Esophagus muscularis mucosa (tissue), 4 donors: ENCODE results near the gene DLGAP4. TPM values are rescaled to one million over a fixed set of nuclear protein-coding genes. Genes with fewer than 3 reads are reported as not detected.

Source experiments
- DNase-seq: peaks from one replicate; pipeline ENCODE4 v3.0.0-alpha.2; 2017; ENCODE audit errors: extremely low spot score
- H3K27ac ChIP-seq, 4 donors: fragments of 200-600 bp; sonication (generic); replicated peaks in 1 of 4; 1 replicate in 3 of 4; 2 replicates in 1 of 4; pipeline ENCODE4 v1.5.1; 2016 to 2019; ENCODE audit warnings: mild to moderate bottlenecking in 1 of 4
- H3K27me3 ChIP-seq, 4 donors: fragments of 200-600 bp; sonication (generic); one replicate each; pipeline versions ENCODE4 v1.5.1 to v1.6.0; 2016 to 2019
- H3K36me3 ChIP-seq, 4 donors: fragments of 200-600 bp; sonication (generic); one replicate each; pipeline ENCODE4 v1.5.1; 2016 to 2019
- H3K4me1 ChIP-seq, 4 donors: fragments of 200-600 bp; sonication (generic); one replicate each; pipeline ENCODE4 v1.5.1; 2016 to 2019
- H3K4me3 ChIP-seq, 4 donors: fragments of 200-600 bp; sonication (generic); 1 replicate in 2 of 4; 2 replicates in 2 of 4; pipeline ENCODE4 v1.5.1; 2016 to 2019; ENCODE audit warnings: mild to moderate bottlenecking in 4 of 4, moderate library complexity in 1 of 4
- H3K9me3 ChIP-seq, 4 donors: fragments of 200-600 bp; sonication (generic); 1 replicate in 3 of 4; 2 replicates in 1 of 4; pipeline ENCODE4 v1.5.1; 2016 to 2019
- EP300 ChIP-seq: sonication (generic); formaldehyde crosslinking; IDR thresholded peaks from one replicate; pipeline ENCODE4 v1.6.1; 2017; ENCODE audit warnings: antibody characterized with exemption
- POLR2A ChIP-seq: fragments of 450-650 bp; IDR thresholded peaks from one replicate; pipeline ENCODE4 v1.6.1; 2017; ENCODE audit warnings: antibody characterized with exemption, moderate library complexity, mild to moderate bottlenecking, low read depth
- POLR2AphosphoS5 ChIP-seq, 2 donors: sonication (generic); formaldehyde crosslinking; IDR thresholded peaks; one replicate each; pipeline ENCODE4 v1.6.1; 2017; ENCODE audit warnings: antibody characterized with exemption in 2 of 2
- WGBS: methylation state at CpG from one replicate; pipeline ENCODE4 v1.1.5; 2018; 5-methylcytosine and 5-hydroxymethylcytosine counted together
- intact Hi-C: fragments of 100-400 bp; cut with DNase I; formaldehyde crosslinking; loops from one replicate; pipeline ENCODE4 v1.15.1; 2023
- total RNA-seq, 4 donors: library from RNA; depleted of rRNA; stranded (reverse); fragments of >200 nt; gene quantifications; one replicate each; pipeline versions ENCODE4 v1.1.0 to v1.2.1, GENCODE V29; 2016
- TF ChIP-seq, protein P1 (sequence below), 3 experiments: fragments of 200-600 bp in 2 of 3; fragments of 450-650 bp in 1 of 3; sonication (generic) in 2 of 3; IDR thresholded peaks; one replicate each; pipeline ENCODE4 v1.5.1; 2017 to 2019; ENCODE audit warnings: antibody characterized with exemption in 3 of 3, mild to moderate bottlenecking in 2 of 3, moderate library complexity in 1 of 3

Gene DLGAP4
- total RNA-seq, 4 donors from 2014 or later: 43.6 to 90.0 (median 48.8) TPM

DNA sequence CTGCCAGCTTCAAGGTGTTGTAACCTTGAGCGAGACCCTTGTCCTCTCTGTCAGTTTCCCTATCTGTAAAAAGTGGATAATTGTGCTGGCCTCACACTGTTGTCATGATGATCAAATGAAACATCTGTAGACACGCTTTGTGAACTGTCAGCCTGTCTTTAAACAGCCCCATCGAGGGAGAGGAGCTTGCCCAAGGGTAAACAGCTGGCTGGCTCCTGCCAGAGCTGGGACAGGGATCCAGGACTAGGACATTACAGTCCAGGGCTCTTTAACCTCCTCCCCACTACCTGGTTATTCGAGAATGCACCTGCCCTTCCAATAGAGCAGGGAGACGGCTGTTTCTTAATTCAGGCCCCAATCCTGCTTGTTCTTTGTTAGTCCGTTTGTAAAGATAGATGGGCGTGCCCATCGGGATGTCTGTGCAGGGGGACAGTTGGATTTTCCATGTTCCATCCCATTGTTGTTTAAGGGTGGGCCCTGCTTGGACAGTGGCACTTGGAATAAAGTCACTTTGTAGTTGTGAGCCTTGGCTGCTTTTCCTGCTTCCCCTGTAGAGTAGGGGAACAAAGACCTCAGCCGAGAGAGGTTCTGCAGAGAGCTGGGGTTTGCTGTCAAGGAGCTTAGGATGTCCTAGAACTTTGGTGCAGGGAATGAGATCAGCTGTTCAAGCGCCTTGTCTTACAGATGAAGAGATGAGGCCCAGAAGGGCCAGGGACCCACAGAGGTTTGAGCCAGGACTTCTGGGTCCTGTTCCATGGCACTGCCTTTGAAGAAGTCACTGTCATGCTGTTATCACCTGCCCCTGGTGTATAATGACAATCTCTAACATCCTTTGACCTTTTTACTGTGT, 157.3 kb downstream of the DLGAP4 start:
- peak overlapping the region; percentile 96 to 99 (median 96) for H3K27ac ChIP-seq
- TF ChIP-seq EP300: no peak
- TF ChIP-seq, protein P1, sequence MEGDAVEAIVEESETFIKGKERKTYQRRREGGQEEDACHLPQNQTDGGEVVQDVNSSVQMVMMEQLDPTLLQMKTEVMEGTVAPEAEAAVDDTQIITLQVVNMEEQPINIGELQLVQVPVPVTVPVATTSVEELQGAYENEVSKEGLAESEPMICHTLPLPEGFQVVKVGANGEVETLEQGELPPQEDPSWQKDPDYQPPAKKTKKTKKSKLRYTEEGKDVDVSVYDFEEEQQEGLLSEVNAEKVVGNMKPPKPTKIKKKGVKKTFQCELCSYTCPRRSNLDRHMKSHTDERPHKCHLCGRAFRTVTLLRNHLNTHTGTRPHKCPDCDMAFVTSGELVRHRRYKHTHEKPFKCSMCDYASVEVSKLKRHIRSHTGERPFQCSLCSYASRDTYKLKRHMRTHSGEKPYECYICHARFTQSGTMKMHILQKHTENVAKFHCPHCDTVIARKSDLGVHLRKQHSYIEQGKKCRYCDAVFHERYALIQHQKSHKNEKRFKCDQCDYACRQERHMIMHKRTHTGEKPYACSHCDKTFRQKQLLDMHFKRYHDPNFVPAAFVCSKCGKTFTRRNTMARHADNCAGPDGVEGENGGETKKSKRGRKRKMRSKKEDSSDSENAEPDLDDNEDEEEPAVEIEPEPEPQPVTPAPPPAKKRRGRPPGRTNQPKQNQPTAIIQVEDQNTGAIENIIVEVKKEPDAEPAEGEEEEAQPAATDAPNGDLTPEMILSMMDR (IDR thresholded peaks at IDR 0.05): no peak
- no peak for TF ChIP-seq POLR2A
- TF ChIP-seq POLR2AphosphoS5 (IDR thresholded peaks at IDR 0.05): no peak
- WGBS: 24% methylated on average over 10 of the region's 10 CpGs
- no peaks in the 10 kb centered on the region for H3K27me3 ChIP-seq
- no peaks in the 10 kb centered on the region for H3K36me3 ChIP-seq
- H3K9me3 ChIP-seq: no peaks in the 10 kb centered on the region
- H3K4me3 ChIP-seq: peak overlapping the region; percentile 68 to 79 (median 76)
- H3K4me1 ChIP-seq: peaks cover 63 to 74% (median 63%) of the 10 kb centered on the region in 4 donors
- no peak for DNase-seq
- intact Hi-C loops: loop anchor here (5.0 kb wide), 1 partner anchor 79 kb away; the partner anchor contains the start of gene MYL9

DNA sequence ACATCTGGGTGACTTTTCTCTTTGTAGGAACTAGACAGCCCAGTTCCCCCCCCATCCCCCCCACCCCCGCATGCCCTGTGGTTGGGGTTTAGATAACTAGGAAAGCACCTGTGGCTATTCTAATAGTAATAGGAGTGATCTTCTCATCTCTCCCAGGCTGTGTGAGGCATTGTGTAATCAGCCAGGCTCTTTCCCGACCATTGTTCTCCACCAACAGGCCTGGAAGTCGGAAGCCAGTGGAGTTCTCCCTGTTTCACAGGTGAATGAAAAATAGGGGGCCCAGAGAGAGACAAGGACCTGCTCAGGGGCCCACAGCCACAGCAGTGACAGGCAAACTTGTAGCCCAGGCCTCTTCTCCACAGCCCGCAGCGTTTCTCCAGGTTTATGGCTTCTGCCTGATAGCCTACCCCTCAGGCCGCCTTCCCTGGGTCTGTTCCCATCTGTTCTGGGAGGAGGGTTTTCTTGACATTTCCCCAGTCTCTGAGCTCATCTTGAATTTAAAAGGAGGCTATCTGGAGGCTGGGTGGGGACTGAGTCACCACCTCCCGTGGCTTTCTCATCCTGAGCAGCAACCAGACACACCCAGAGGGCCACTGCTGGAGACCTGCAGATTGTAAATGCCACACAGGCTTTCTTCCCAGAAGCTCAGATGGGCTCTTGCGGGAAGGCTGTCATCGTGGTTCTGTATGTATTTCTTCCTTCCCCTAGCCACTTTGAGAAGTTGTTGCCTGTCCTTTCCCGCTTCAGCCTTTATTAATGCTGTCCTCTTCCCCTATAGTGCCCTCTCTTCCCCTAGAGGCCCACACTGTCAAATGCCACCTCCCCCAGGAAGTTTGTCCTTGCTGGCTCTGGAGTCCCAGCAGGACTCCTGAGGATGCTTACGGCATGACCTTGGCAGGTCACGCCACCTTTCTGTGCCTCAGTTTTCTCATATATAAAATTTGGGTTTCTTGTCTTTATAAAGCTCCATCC, 159.3 kb downstream of the DLGAP4 start:
- no peak for TF ChIP-seq POLR2A
- TF ChIP-seq, protein P1 (IDR thresholded peaks at IDR 0.05): no peak
- peak; percentile 51 to 70 for TF ChIP-seq POLR2AphosphoS5 (IDR thresholded peaks at IDR 0.05)
- TF ChIP-seq EP300: peak; percentile 19
- intact Hi-C loops: no loop called here
- 35% methylated on average over 12 of the region's 12 CpGs for WGBS
- DNase-seq: no peak
- peaks cover 78 to 90% (median 81%) of the 10 kb centered on the region in 4 donors for H3K4me1 ChIP-seq
- peak overlapping the region; percentile 96 to 99 (median 96) for H3K27ac ChIP-seq
- peak overlapping the region in 3 of 4 donors; percentile 20 to 34 (median 21) for H3K4me3 ChIP-seq
- no peaks in the 10 kb centered on the region for H3K27me3 ChIP-seq
- no peaks in the 10 kb centered on the region for H3K9me3 ChIP-seq
- peaks cover 0 to 4% (median 0%) of the 10 kb centered on the region in 4 donors for H3K36me3 ChIP-seq

DNA sequence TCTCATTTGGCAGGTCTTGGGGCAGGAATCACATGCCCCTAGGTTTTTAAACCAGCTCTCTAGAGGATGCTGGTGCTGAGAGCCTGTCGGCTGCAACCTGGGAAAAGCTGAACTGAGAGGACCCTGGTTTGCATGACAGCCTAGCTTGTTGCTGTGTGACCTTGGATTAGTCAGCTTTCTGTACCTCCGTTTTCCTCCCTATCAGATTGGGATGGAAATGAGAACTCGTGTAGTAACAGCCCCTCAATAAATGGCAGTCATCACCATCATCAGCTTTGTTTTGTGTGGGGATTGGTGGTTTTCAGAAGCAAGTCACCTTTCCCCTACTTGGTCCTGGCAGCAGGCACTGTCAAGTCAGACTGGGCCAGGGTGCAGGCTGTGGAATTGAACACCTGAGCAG, 159.9 kb downstream of the DLGAP4 start:
- 43% methylated on average over 3 of the region's 3 CpGs for WGBS
- intact Hi-C loops: no loop called here
- Histone ChIP-seq H3K9me3 (no peaks in the 10 kb centered on the region), H3K4me1 (peaks cover 80 to 91% (median 82%) of the 10 kb centered on the region in 4 donors), H3K27me3 (no peaks in the 10 kb centered on the region), H3K36me3 (peaks cover 0 to 4% (median 0%) of the 10 kb centered on the region in 4 donors), H3K4me3 (peak overlapping the region in 2 of 4 donors; percentile 20 to 21), H3K27ac (peak overlapping the region; percentile 96 to 99 (median 96))
- no peak for DNase-seq
- TF ChIP-seq POLR2A: no peak
- TF ChIP-seq, protein P1 (IDR thresholded peaks at IDR 0.05): no peak
- no peak for TF ChIP-seq POLR2AphosphoS5 (IDR thresholded peaks at IDR 0.05)
- no peak for TF ChIP-seq EP300

DNA sequence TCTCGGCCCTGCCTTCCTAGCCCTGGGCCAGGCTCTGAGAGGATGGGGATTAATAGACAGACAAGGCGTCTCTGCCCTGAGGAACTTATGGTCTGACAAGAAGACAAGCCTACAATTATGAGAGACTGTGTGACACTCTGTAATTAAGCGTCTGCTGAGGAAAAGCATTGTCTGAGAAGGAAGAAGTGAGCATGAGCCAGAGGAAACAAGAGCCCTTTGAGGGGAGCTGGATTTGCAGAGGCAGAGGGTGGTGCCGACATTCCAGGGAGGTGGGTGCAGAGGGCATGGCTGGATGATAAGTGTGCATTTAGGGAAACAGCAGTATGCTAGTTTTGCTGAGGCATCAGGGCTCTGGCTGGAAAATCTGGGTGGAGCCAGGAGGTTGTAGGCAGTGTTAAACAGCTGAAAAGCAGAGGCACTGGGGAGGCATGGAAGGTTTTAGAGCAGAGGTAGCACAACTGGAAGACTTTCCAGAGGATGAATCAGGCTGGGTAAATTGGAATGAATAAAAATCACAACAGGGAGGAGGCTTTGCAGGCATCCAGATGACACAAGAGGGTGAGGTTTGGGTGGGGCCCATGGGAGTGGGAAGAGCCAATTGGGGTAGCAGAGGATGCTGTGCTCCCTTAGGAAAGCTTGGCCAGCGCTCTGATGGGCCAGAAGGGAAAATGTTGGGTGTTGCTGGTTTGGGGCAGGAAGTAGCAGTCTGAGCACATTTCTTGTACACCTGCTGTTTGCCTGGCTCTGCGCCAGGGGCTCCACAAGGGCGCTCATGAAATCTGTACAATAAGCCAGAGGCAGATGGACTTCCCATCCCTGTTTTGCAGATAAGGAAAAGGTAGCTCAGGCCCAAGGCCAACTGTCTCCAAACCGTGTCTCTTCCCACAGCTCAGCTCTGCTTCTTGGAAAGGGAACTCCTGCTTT, 161.2 kb downstream of the DLGAP4 start:
- no peak for DNase-seq
- H3K4me3 ChIP-seq: no peak overlapping the region
- H3K4me1 ChIP-seq: peaks cover 93 to 100% (median 95%) of the 10 kb centered on the region in 4 donors
- H3K27me3 ChIP-seq: no peaks in the 10 kb centered on the region
- H3K9me3 ChIP-seq: no peaks in the 10 kb centered on the region
- TF ChIP-seq EP300 (no peak), POLR2AphosphoS5 (IDR thresholded peaks at IDR 0.05) (peak in 1 of 2 donors; percentile 30)
- WGBS: 17% methylated on average over 8 of the region's 8 CpGs
- intact Hi-C loops: no loop called here
- H3K27ac ChIP-seq: peak overlapping the region; percentile 96 to 99 (median 96)
- H3K36me3 ChIP-seq: peaks cover 0 to 4% (median 0%) of the 10 kb centered on the region in 4 donors
